Prostate gland (tissue), 2 donors: Measurements from ENCODE around the gene CACNA2D4.

Experiments used
- CTCF ChIP-seq, 4 experiments: fragments of 200-600 bp in 2 of 4; fragments of 450-650 bp in 2 of 4; sonication (generic) in 2 of 4; IDR thresholded peaks; 1 replicate in 3 of 4; 2 replicates in 1 of 4; pipeline ENCODE4 v1.5.1; 2016 to 2019; ENCODE audit warnings: antibody characterized with exemption in 4 of 4, mild to moderate bottlenecking in 2 of 4, moderate library complexity in 2 of 4
- POLR2AphosphoS5 ChIP-seq: sonication (generic); formaldehyde crosslinking; IDR thresholded peaks from one replicate; pipeline ENCODE4 v1.6.1; 2017; ENCODE audit warnings: antibody characterized with exemption

- TF ChIP-seq CTCF (IDR thresholded peaks at IDR 0.05) (no peak), POLR2AphosphoS5 (no peak)
These were observed 7.8 kb upstream of the CACNA2D4 start for GRCh38 chr12:1926251-1926657.
